GM19438 (cell line): ENCODE results near the gene ADAM22.

Experiments used
- ATAC-seq: cut with Tn5 transposase; IDR thresholded peaks from one replicate; pipeline ENCODE4 v1.9.1; 2021; ENCODE audit warnings: low read depth; ENCODE audit not compliant: unreplicated experiment

The ADAM22 gene

DNA sequence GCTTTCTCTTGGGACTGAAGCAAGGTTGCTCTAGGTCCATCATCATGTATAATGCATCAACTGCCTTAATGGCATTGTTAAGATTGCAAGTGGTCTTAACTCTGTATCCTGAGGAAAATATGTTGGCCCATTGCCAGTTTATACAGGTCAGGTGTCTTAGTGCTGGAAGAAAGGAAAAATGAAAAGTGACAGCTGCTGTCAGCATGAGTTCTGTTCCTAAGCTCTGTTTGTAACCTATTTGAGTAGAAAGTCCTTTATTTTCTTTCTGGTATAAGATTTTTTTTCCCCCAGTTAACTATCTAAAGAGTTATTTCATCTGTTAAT is 158.6 kb downstream of the ADAM22 start:
- no peak for ATAC-seq

DNA sequence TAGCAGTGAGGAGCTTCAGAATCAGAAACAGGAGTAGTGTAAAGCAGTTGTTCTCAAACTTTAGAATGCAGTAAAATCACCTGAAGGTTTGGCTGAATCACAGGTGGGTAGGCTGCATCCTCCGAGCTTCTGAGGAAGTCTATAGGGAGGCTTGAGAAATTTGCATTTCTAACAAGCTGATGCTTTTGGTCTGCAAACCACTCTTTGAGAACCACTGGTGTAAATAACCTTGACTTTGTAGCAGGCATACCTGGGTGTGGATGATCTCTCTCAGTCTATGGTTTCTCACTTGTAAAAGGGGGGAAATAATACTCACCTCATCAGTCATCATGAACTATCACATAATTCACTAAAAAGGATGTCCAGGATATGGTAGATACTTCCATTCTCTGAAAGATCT is 167.7 kb downstream of the ADAM22 start:
- ATAC-seq = no peak

DNA sequence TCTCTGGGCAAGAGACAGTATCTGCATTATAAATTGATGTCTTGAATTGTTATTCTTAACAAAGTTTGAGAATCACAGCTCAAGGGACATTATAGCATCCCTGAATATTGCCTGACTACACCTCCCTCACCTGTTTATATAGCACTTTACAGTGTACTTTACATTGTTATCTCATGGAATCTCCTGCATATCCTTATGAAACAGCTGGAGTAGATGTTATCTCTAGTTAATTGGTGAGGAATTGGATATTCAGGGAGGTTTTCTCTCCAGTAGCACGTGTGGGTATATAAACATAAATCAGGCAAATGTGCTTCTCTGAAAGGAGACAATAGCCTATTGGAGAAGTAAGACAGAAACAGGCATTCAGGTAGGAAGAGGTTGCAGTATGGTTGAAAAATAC is 168.6 kb downstream of the ADAM22 start:
- no peak for ATAC-seq

DNA sequence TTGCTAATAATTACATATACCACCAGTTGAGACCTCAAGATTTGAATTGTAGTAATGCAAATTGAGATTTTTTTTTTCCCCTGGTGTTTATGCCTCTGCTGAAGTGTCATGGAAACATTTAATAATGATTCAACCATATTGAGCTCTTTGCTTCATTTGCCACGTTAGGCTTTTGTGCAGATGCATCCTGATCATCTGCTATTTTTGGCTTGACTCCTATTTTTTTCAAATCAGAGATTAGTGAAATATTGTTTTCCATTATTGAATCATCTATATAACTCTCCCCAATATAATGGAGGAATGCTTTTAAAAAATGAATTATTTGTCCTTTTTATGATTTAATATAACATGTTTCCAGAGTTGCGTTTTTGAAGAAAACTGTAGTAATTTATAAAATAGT is 170.7 kb downstream of the ADAM22 start:
- no peak for ATAC-seq

DNA sequence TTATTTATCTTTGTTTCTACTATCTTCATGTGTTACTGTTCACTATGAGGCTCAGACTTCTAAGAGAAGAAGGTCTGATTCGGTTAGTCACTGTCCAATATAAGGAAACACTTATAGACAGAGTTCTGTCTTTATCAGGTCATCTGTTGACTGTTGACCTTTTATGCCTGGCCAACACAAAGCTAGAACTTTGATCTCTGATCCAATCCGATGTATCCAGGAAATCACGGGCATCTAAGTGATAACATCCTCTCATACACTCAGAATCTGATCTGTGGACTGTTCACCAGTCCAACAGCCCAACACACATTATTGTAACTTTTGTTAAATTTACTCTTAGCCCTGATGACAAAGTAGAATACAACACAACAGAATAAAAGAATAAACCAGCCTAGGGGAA is 171.2 kb downstream of the ADAM22 start:
- no peak for ATAC-seq

DNA sequence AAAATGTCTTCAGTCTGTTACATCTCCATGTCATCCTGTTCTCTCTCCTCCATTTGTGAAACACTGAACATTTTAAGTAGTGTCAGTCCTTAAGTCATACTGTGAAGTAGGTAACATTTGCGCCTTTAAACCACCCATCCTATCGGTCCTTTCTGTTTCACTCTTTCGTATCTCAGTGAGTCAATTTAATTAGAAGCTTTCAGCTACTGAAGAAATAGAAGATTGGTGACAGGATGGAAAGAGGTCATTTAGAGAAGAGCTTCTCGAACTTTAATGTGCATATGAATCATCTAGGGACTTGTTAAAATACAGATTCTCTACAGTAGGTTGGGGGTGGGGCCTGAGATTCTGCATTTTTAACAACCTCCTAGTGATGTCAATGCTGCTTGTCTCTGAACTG is 172.4 kb downstream of the ADAM22 start:
- no peak for ATAC-seq

DNA sequence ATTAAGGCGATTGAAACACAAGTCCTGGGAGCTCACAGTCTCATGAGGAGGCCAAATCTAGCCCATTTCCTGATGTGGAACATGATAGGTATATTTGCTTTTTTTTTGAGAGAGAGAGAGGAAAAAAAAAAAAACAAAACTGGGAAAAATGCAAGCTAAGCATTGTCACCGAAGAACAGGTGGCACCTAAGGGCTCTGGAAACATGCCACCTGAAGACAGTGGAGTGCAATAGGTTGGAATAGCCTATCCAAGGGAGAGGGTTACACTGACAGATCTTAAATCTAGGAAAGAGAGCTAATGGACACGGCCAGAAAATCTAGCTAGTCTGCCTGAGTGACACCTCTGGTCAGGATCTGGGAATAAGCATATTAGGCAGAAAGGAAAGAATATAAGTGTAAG is 175.6 kb downstream of the ADAM22 start:
- no peak for ATAC-seq

DNA sequence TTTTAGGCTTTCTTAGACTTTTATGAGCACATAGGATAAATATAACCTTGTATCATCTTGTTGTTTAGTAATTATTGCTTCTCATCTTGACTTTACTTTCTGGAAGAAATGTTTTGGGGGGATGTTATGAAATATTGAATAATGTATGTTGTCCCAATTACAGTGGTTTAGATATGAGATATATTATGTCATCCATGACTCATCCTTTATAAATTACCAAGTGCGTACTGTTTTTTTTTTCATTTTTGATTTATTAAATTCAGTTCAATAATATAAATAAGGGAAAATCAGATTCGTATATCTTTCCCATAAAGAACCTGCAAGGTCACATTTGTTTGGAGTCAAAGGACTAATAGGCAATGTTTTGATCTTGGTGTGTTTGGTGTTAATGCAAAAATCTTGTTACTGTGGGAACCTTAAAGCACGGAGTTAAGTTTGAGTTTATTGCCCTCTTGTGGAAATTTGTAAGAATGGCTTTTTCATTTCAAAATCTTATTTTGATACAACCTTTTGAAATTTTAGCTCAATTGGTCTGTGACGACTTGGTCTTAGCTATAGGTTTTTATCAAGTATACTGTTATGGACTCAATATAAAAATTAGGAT is 177.2 kb downstream of the ADAM22 start:
- no peak for ATAC-seq

DNA sequence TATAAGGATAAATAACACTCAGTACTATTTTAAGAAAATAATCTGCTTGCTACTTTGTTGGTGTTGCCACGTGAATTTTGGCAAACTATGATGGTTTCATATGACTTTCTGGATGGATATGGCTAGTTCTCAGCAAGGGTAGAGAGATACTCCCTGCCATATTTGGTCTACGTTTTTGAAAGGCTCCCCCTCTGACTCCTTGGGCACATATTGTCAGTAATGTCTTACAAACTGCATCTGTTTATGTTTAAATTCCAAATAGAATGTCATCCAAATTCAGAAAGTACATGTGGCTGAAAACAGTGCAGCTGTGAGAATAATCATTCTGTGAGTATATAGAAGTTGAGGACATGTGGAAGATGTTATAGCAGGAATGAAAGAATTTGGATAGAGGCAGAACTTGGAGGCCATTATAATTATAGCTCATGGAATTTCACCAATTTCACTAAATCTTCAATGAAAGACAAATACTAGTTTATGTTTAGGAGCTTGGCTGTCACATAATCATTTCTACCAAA is 178.0 kb downstream of the ADAM22 start:
- no peak for ATAC-seq

DNA sequence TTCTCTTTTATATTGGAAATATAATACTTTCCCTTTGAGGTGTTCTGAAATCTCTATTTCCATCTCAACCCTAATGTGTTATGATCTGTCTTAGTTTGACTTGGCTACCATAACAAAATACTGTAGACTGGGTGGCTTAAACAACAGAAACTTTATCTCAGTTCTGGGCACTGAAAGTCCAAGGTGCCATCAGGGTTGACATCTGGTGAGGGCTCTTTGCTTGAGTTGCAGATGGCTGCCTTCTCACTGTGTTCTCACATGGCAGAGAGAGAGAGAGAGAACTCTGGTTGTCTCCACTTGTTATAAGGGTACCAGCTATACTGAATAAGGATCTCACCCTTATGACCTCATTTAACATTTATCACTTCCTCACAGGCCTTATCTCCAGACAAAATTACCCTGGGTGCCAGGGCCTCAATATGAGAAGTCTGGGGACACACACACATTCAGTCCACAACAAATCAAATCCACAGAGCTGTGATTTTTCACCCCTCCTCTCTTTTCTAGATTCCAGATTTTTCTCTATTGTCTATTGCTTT is 181.3 kb downstream of the ADAM22 start:
- no peak for ATAC-seq

DNA sequence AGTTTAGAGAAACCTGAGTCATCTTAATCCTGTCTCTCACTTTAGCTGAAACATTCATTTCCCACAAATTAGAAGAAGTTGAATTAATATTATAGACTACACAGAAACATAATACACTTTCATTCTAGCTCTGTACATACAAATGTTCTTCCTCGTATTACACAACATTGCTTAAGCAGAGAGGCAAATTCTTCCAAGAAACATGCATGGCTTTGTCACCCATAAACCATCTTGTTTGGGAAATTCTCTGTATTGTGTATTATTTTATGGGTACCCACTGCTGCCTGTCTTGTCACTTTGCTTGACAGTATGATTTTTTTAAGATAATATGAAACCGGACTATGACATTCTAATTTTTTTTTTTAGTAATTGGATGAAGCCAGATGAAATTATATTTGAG is 181.8 kb downstream of the ADAM22 start:
- no peak for ATAC-seq

DNA sequence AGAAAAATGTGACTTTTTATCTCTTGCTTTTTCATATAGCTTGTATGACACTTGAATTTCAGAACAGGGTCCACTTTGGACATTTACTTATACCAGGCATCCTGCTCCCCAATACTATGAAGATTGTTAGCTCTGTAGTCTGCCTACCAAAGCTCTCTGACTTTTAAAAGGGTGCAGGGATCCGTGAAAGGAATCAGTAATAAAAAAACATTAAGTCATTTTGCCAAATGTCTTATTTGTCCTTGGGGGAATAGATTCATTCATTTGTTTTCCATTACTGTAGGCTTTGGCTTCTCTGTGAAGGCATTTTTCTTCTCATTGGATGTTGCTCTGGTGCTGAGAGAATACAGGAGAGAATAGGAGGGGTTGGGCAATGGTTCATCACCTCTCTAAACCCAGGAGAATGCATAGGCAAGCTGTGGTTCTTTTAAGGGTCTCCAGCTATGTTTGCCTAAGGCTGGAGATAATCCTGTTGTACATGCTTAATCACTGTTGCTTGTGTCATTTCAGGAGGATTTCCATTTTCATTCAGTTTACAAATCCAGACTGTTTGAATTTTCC is 182.3 kb downstream of the ADAM22 start:
- no peak for ATAC-seq

DNA sequence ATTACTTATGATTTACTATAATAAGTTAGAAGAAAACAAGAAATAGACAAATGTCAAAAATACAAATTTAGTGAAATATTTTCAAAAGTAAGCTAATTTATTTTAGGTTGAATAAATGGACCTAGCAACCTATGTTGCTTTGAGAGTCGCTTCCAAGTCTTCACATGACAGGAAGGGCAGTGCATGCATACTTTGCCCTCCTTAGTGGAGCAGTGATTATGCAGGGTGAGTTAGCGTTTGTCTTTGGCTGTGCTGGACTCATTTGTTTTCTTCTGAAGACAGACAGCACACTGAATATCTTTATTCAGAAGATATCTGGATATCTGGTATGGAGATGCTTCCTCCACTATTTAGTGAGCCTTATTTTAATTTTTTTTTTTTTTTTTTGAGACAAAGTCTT is 183.3 kb downstream of the ADAM22 start:
- ATAC-seq = no peak

DNA sequence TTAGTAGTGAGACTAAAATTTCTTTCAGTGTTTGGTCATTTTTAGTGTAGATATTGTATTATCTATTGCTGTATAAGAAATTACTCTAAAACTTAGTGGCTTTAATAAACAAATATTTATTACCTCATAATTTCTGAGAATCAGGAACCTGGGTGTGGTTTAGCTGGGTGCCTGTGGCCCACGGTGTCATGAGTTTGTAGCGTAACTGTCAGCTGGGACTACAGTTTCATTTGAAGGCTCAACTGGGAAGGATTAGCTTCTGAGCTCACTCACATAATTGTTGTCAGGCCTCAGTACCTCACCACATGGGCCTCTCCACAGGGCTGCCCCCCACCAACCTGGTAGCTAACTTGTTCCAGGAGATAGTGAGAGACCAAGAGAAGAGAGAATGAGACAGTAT is 187.3 kb downstream of the ADAM22 start:
- ATAC-seq = no peak

DNA sequence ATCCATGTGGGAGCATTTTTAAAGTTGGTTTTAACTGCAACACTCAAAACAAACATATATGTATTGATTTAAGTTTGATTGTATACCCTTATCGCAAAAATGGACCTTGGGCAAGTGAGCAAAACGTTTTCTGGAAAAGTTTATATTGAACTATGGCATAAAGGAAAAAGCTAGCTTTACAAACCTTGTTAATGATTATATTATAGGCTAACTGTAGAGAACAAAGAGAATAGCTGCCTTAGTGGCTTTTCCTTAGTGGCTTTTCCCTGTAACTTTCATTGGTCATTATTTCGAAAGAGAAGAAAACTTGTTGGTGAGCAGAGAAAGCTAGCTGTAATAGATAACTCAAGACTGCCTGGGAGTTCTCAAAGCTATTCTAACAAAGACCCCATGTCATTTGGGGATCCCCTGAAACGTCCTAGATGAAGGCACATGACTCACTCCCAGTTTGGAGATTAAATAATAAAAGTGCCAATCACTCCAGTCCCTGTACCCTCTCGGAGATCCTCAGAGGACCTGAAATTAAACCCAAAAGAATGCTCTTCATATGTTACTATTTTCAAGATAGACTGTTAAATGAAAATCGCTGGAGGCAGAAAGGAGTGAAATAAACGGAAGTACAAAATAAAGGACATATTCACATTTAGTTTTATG is 193.7 kb downstream of the ADAM22 start:
- ATAC-seq = no peak

DNA sequence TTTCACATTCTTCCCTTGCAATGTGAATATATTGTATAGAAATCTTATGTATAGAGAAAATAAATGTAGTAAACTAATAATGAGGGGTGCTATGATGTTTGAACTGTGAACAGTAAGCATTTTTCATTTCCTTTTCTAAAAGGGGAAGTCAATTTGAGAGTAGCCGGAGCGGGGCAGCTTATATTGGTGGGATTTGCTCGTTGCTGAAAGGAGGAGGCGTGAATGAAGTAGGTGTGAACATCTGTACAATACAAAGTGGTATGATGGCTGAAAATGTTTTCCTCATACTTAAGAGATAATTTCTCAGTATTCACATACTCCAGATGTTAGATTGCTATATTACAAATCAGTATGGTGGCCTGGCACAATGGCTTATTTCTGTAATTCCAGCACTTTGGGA is 198.7 kb downstream of the ADAM22 start:
- peak; percentile 64 for ATAC-seq

DNA sequence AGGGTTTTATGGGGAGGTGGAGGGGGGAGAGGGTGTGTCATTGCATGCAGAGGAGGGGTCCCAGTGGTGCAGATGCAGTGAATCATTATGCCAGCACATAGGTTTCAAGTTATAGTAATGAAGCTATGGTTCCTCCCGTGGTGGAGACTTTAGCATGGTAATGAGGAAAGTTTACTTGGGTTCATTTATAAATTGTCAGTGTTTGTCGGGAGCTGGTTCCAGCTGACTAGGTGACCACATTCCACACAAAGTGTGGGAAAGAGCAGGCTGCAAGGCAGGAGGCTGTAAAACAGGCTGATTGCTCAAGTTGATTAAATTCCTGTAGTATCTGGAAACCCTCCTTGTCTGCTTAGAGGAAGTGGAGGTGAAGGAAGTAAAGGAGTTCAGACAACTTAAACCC is 206.9 kb downstream of the ADAM22 start:
- ATAC-seq = no peak

DNA sequence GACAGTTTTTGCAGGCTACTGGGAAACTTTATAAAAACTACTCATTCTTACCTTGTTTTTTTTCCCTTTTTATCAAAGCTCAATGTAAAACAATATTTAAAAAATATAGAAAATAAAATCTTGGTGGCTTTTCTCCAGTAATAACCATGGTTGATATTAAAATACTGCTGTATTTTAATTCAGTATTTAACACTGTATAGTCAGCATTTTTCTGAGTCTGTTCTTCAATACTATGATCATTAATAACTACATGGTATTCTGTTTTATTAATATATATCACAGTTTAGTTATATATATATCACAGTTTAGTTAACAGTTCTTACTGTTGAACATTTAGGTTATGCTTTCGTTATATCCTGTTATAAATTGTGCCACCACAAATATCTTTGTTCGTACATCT is 207.4 kb downstream of the ADAM22 start:
- ATAC-seq = no peak

DNA sequence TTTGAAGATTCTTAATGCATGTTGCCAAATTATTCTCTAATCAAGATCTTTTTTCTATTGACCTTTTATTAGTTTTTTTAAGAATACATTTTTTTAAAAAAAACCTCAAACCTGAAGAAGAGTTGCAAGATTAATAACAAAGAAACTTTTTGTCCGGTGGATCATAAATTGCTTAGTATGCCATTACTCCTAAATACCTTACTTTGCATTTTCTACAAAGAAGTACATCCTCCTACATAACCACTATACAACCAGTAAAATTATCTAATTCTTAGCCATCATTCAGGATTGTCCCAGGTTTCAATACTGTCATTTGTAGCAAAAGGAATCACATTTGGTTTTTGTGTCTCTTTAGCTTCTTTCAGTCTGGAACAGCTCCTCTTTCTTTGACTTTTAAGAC is 207.9 kb downstream of the ADAM22 start:
- ATAC-seq = no peak

DNA sequence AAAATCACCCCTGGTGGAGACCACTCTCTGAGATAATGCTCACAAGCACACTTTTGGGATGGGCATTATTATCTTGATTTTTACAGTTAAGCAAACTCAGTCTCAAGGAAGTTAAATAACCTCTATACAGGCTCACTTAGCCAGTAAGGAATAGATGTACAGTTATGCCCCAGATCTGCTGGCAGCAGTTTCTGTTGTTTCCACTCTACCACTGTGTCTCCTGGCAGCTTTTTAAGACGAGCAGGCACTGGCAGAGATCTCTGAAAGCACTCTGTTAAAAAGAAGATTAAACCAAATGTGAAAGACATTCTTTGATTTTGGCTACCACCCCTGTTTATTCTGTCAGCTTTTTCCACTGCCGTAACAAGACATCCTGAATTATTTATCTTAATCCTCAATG is 212.6 kb downstream of the ADAM22 start:
- no peak for ATAC-seq

DNA sequence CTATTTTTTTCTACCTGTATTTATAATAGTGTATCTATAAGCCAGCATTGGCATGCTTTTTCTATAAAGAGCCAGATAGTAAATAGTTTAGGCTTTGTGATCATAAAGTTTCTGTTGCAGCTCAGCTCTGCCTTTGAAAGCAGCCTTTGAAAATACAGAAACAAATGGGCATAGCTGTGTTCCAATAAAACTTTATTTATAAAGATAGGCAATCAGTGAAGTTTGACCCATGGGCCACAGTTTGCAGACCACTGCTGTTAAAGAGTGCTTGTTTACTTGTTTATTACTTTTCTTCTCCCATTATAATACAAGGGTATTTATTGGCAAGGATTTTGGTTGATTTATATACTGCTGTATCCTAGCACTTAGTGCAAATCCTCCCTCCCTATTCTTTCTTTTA is 213.3 kb downstream of the ADAM22 start:
- no peak for ATAC-seq

DNA sequence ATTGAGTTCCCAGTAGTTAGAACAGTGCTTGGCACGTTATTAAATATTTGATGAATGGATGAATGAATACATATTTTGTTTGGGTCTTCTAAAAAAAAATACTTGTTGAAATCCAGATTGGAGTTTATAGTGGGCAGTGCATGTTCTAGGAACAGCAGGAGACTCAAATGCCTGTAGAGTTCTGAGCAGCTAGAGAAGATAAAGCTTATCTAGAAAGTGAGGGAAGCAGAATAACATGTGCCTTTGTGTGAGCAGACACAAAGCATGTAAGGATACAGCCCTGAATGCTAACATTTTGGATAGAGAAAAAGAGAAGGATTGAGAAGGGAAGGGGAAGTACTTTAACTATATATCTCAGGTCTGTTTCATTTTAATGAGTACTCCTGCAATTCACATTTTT is 213.9 kb downstream of the ADAM22 start:
- no peak for ATAC-seq
